MG63 (cell line): Measurements from ENCODE around the gene ENGASE. TPM values are rescaled to one million over a fixed set of nuclear protein-coding genes. Genes with fewer than 3 reads are reported as not detected.
"Not testable (repeated sequence)": the region's sequence is repeated elsewhere in the genome, so short reads cannot be mapped to it uniquely, and the experiment has no call there.

Source experiments
- DNase-seq: peaks from one replicate; pipeline ENCODE4 v3.0.0-alpha.2; 2020
- H3K27me3 ChIP-seq: fragments of 250-450 bp; sonication (Bioruptor Pico); 2 replicates; pipeline ENCODE4 v1.5.1; 2020; ENCODE audit warnings: mild to moderate bottlenecking, moderate library complexity
- H3K36me3 ChIP-seq: fragments of 250-450 bp; sonication (Bioruptor Pico); 2 replicates; pipeline ENCODE4 v1.5.1; 2020; ENCODE audit warnings: mild to moderate bottlenecking, moderate library complexity
- H3K4me3 ChIP-seq: fragments of 250-450 bp; sonication (Bioruptor Pico); 2 replicates; pipeline ENCODE4 v1.5.1; 2020; ENCODE audit warnings: mild to moderate bottlenecking, moderate library complexity
- H3K9me3 ChIP-seq: fragments of 250-450 bp; sonication (Bioruptor Pico); 2 replicates; pipeline ENCODE4 v1.5.1; 2020; ENCODE audit warnings: mild to moderate bottlenecking, moderate library complexity
- total RNA-seq: library from RNA; depleted of rRNA; stranded (reverse); fragments of >200 nt; shearing (Covaris generic); gene quantifications from 2 replicates; pipeline ENCODE4 v1.2.3, GENCODE V29; 2014; ENCODE audit warnings: low replicate concordance

The ENGASE gene
- total RNA-seq, 1 experiment from 2014 or later = 12.4 TPM

GRCh38 chr17:79064026-79064425 lies 10.6 kb upstream of the ENGASE start:
- H3K27me3 ChIP-seq = no peaks in the 10 kb centered on the region
- no peaks in the 10 kb centered on the region; the same call in 1 of the 2 replicates for H3K9me3 ChIP-seq
- H3K36me3 ChIP-seq = no peaks in the 10 kb centered on the region
- DNase-seq = no peak
- no peak overlapping the region for H3K4me3 ChIP-seq

- no peaks in the 10 kb centered on the region; the same call in 1 of the 2 replicates for H3K9me3 ChIP-seq
- no peak overlapping the region for H3K4me3 ChIP-seq
- no peaks in the 10 kb centered on the region for H3K27me3 ChIP-seq
- DNase-seq = no peak
- H3K36me3 ChIP-seq = no peaks in the 10 kb centered on the region
These were observed 9.4 kb upstream of the ENGASE start for GRCh38 chr17:79065105-79065670.

- H3K27me3 ChIP-seq = no peaks in the 10 kb centered on the region
- H3K9me3 ChIP-seq = no peaks in the 10 kb centered on the region; the same call in 1 of the 2 replicates
- DNase-seq = no peak
- H3K4me3 ChIP-seq = no peak overlapping the region
- H3K36me3 ChIP-seq = no peaks in the 10 kb centered on the region
These were observed 7.7 kb upstream of the ENGASE start for GRCh38 chr17:79066963-79067362.

- H3K4me3 ChIP-seq = no peak overlapping the region
- no peaks in the 10 kb centered on the region for H3K36me3 ChIP-seq
- H3K9me3 ChIP-seq = no peaks in the 10 kb centered on the region
- no peaks in the 10 kb centered on the region for H3K27me3 ChIP-seq
- no peak for DNase-seq
These were observed 4.3 kb upstream of the ENGASE start for GRCh38 chr17:79070266-79070880.

- DNase-seq = no peak
- Histone ChIP-seq H3K36me3 (no peaks in the 10 kb centered on the region), H3K4me3 (no peak overlapping the region), H3K27me3 (no peaks in the 10 kb centered on the region), H3K9me3 (no peaks in the 10 kb centered on the region)
These were observed 3.4 kb upstream of the ENGASE start for GRCh38 chr17:79071161-79071740.

- no peak for DNase-seq
- H3K36me3 ChIP-seq = no peaks in the 10 kb centered on the region; the same call in 1 of the 2 replicates
- no peaks in the 10 kb centered on the region for H3K9me3 ChIP-seq
- no peak overlapping the region for H3K4me3 ChIP-seq
- no peaks in the 10 kb centered on the region for H3K27me3 ChIP-seq
These were observed 2.1 kb upstream of the ENGASE start for GRCh38 chr17:79072544-79072943.

- Histone ChIP-seq H3K4me3 (no peak overlapping the region), H3K36me3 (no peaks in the 10 kb centered on the region; the same call in 1 of the 2 replicates), H3K27me3 (no peaks in the 10 kb centered on the region), H3K9me3 (no peaks in the 10 kb centered on the region)
- DNase-seq = no peak
These were observed 1.5 kb upstream of the ENGASE start for GRCh38 chr17:79073016-79073705.

- H3K36me3 ChIP-seq = no peaks in the 10 kb centered on the region; the same call in 1 of the 2 replicates
- peak; percentile 39 for DNase-seq
These were observed 927 bp upstream of the ENGASE start for GRCh38 chr17:79073706-79074088.

GRCh38 chr17:79074121-79074648 lies 439 bp upstream of the ENGASE start:
- H3K36me3 ChIP-seq, H3K27me3 ChIP-seq, DNase-seq, H3K9me3 ChIP-seq: not testable (repeated sequence)
- peak overlapping the region; percentile 65 for H3K4me3 ChIP-seq

More at GRCh38 chr17:79073706-79074088, 927 bp upstream of the ENGASE start:
- H3K4me3 ChIP-seq = no peak overlapping the region
- no peaks in the 10 kb centered on the region for H3K27me3 ChIP-seq
- no peaks in the 10 kb centered on the region for H3K9me3 ChIP-seq

- H3K4me3 ChIP-seq = peak overlapping the region; percentile 65
- no peaks in the 10 kb centered on the region for H3K9me3 ChIP-seq
- H3K27me3 ChIP-seq = no peaks in the 10 kb centered on the region
- DNase-seq = no peak
- peaks cover under 1% of the 10 kb centered on the region; the same call in 1 of the 2 replicates for H3K36me3 ChIP-seq
These were observed 774 bp downstream of the ENGASE start for GRCh38 chr17:79075446-79075750.

GRCh38 chr17:79075861-79076406 lies 1.3 kb downstream of the ENGASE start:
- no peaks in the 10 kb centered on the region for H3K9me3 ChIP-seq
- peaks cover 3% of the 10 kb centered on the region; the same call in 1 of the 2 replicates for H3K36me3 ChIP-seq
- DNase-seq = no peak
- H3K27me3 ChIP-seq = no peaks in the 10 kb centered on the region
- H3K4me3 ChIP-seq = peak overlapping the region; percentile 65

GRCh38 chr17:79077587-79077986 lies 3.0 kb downstream of the ENGASE start:
- DNase-seq = no peak

GRCh38 chr17:79078476-79079190 lies 4.0 kb downstream of the ENGASE start:
- Histone ChIP-seq H3K9me3 (no peaks in the 10 kb centered on the region), H3K36me3 (peaks cover 16% of the 10 kb centered on the region), H3K27me3 (no peaks in the 10 kb centered on the region), H3K4me3 (no peak overlapping the region)
- no peak for DNase-seq

More at GRCh38 chr17:79077587-79077986, 3.0 kb downstream of the ENGASE start:
- no peaks in the 10 kb centered on the region for H3K9me3 ChIP-seq
- peaks cover 10% of the 10 kb centered on the region for H3K36me3 ChIP-seq
- no peaks in the 10 kb centered on the region for H3K27me3 ChIP-seq
- no peak overlapping the region for H3K4me3 ChIP-seq

GRCh38 chr17:79079421-79080200 lies 5.0 kb downstream of the ENGASE start:
- DNase-seq = no peak
- H3K27me3 ChIP-seq = no peaks in the 10 kb centered on the region
- no peak overlapping the region for H3K4me3 ChIP-seq
- no peaks in the 10 kb centered on the region for H3K9me3 ChIP-seq
- H3K36me3 ChIP-seq = peaks cover 20% of the 10 kb centered on the region

GRCh38 chr17:79080349-79080748 lies 5.7 kb downstream of the ENGASE start:
- no peak for DNase-seq
- H3K4me3 ChIP-seq = no peak overlapping the region
- H3K27me3 ChIP-seq = no peaks in the 10 kb centered on the region
- H3K36me3 ChIP-seq = peaks cover 20% of the 10 kb centered on the region
- no peaks in the 10 kb centered on the region for H3K9me3 ChIP-seq
